LNCAP (cell line): ENCODE measurements around the gene WDR55.

Source experiments
- CTCF ChIP-seq: fragments of 450-650 bp; IDR thresholded peaks from 2 replicates; pipeline ENCODE4 v1.5.1; 2017; ENCODE audit warnings: mild to moderate bottlenecking

The WDR55 gene

GRCh38 chr5:140690941-140691924 lies 26.5 kb downstream of the WDR55 start, which contains the start of the genes HARS1 and HARS2:
HARS1 (minus strand) TSS chr5:140691370; CDS start chr5:140691304, 66 bp downstream.
HARS2 (plus strand) TSS chr5:140691455; CDS start chr5:140691649, 194 bp downstream.
- TF ChIP-seq CTCF: no peak

DNA sequence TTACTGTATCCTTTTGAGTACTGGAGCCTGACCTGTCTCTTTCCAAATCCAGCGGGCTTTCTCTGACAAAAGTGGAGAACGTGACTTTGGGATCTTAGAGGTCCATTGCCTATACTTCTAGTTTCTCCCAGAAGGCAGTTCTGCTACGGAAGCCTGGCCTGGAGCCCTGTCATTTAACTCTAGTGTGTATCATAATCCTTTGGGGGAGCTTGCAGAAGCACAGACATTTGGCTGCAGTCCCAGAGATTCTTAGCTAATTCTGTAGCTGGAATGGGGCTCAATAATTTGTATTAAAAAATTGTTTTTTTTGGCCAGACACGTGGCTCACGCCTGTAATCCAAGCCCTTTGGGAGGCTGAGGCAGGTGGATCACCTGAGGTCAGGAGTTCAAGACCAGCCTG lies 29.6 kb downstream of the WDR55 start:
- no peak for TF ChIP-seq CTCF

GRCh38 chr5:140696891-140697492 lies 32.3 kb downstream of the WDR55 start:
- TF ChIP-seq CTCF: no peak

- no peak for TF ChIP-seq CTCF
These were observed 35.8 kb downstream of the WDR55 start, which contains the start of gene ZMAT2 for GRCh38 chr5:140700177-140701144. ZMAT2 (plus strand) TSS chr5:140700447; CDS start chr5:140700461, 14 bp downstream.

GRCh38 chr5:140707812-140708211 lies 43.1 kb downstream of the WDR55 start:
- TF ChIP-seq CTCF: no peak

DNA sequence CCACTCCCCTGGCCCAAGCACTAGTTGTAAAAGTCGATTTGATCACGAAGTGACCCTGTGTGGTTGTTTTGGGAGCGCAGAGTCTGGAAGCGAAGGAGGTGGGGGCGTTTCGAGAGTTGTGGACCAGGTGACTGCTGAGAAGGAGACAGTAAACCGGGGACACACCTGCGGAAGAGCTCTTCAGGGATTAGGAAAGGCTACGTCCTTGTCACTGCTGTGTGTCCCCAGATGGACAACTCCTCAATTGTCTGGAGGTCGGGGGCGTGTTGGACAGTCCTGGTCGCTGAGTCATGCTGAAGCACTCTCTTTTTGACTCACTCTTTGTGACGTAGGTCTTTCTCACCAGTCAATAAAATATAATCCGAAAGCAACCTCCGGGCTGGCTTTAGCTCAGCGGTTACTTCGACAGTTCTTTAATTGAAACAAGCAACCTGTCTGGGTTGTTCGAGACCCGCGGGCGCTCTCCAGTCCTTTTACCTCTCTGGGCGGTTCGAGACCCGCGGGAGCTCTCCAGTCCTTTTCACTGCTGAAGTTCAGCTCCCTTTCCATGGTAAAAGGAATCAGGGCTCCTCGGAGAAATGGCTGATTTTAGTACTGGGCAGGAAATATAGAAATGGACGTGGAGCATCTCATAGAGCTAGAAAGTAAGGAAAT lies 46.3 kb downstream of the WDR55 start:
- TF ChIP-seq CTCF: no peak
